HG02571 (cell line): ENCODE data around the gene CCL20.
"Not testable (repeated sequence)": the region's sequence is repeated elsewhere in the genome, so short reads cannot be mapped to it uniquely, and the experiment has no call there.

Experiments
- ATAC-seq: cut with Tn5 transposase; IDR thresholded peaks from one replicate; pipeline ENCODE4 v1.9.1; 2021; ENCODE audit warnings: mild to moderate bottlenecking, moderate library complexity; ENCODE audit not compliant: unreplicated experiment

CCL20 gene, protein sequence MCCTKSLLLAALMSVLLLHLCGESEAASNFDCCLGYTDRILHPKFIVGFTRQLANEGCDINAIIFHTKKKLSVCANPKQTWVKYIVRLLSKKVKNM

DNA sequence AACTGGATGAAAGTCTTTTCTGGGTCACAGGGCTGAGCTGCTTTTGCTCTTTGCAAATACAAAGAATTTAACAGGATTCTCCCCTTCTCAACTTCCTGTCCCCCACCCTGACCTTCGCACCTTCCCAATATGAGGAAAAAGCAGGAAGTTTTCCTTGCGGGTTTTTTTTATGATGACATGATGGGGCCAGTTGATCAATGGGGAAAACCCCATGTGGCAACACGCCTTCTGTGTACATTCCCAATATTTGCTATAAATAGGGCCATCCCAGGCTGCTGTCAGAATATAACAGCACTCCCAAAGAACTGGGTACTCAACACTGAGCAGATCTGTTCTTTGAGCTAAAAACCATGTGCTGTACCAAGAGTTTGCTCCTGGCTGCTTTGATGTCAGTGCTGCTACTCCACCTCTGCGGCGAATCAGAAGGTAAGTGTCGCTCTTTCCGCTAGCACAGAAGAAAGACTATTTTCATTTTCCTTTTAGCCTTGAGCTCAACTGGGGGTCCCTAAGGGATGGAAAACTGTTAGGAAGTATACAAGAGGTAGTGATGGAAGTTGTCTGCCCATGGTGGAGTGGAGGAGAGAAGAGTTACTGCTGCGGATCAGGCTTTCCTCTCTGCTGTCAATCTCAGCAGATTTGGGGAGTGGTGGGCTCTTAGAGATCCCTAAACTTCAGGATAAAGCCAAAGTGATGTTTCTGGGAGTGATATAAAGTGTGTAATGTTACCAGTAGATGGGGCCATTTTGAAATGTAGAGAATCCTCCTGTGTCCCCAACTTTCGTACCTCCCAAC, at the start of gene CCL20:
Gene CCL20, plus strand, starts transcription at position 281 of the 792 bp plus-strand sequence. Its CDS starts 70 bp downstream, at position 351.
- ATAC-seq = no peak

GRCh38 chr2:227765788-227766372, 47.8 kb upstream of the CCL20 start:
- ATAC-seq = no peak

- ATAC-seq = peak; percentile 98
These were observed 47.2 kb upstream of the CCL20 start for GRCh38 chr2:227766373-227766883.

DNA sequence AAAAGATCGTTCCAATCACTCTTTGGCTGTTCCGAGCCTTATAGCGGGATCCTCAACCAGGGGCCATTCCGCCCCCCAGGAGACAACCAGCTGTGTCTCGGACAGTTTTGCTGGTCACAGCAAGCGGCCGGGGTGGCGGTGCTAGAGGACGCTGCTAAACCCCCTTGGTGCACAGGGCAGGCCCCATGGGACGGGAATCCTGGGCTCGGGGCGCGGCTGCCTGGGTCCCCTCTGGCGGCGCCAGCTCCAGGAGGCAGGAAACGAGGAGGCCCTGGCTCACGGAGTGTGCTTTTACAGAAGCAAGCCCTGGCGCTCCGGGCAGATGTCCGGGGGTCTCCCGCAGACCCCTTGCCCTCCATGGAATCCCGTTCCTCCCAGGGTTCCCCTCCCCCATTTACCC, 45.8 kb upstream of the CCL20 start:
- ATAC-seq = no peak

- no peak for ATAC-seq
These were observed 41.4 kb upstream of the CCL20 start for GRCh38 chr2:227772197-227772661.

- ATAC-seq = no peak
These were observed 40.7 kb upstream of the CCL20 start for GRCh38 chr2:227772932-227773331.

DNA sequence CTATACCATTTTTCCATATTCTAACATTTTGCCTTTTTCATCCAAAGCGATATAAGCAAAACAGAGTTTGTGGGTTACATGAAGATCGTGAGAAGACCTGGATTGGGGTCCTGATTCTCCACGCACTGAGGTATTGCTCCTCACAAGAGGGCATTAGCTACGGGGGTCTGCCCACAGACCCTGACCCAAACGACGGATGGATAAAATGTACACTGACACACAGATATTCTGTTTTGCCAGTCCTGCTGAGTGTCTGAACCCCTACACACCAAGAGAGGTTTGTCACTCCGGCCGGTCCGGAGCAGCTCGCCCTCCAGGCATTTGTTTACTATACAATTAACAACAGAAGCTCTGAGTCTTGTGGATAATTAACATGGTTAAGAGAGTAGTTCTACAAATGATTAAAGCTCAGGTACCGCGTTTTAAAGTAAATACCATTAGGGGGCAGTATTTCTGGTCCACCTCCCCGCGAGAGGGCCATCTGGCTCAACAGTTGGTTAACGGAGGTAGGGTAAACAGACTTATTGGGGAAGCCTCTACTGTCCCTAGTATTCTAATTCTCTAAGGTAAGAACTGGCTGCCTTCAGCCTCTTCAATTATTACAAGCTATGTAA, 39.5 kb upstream of the CCL20 start:
- ATAC-seq = no peak

DNA sequence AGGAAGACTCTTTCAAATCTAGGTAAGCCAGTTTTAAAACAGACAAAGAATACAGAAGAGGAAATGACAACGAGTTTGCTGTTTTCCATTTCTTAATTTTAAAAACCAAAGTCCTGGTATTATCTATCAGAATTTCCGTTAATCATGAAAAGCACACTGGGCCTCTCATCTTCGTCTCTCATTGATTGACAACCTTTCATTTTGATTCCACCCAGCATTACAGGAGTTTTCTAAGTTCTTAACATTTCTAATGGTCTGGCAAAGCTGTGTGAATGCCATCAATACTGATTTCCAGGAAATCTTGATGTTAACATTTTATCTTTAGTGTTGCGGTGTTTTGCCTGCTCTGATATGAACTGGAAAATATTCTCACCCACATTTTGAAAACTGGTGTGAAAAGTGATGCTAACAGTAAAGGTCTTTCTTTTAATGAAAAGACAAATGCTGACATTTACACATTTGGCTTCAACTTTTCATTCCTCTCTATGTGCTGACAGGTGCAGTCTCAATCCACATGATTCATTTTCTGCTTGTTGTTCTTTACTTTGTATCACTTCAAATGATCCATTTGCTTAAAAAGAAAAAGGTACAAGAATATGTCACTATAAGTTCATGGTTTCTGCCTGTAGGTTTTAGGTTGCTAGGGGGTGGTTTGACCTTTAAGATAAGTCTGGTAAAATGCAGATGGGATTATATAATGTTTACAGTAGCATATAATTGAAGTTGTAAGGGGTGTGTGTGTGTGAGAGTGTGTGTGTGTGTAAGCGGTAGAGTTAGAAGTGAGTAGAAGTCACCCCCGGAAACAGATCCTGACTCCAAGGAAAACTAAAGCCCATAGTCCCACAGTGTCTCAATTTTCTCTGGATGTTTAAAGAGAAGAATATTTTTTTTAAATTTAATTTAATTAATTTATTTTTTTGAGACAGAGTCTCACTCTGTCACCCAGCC, 38.5 kb upstream of the CCL20 start:
- no peak for ATAC-seq

GRCh38 chr2:227780981-227781615, 32.5 kb upstream of the CCL20 start:
- no peak for ATAC-seq

GRCh38 chr2:227781841-227782240, 31.8 kb upstream of the CCL20 start:
- ATAC-seq = no peak

GRCh38 chr2:227782804-227783203, 30.8 kb upstream of the CCL20 start:
- no peak for ATAC-seq

GRCh38 chr2:227783404-227784138, 30.1 kb upstream of the CCL20 start:
- ATAC-seq = peak; percentile 99

DNA sequence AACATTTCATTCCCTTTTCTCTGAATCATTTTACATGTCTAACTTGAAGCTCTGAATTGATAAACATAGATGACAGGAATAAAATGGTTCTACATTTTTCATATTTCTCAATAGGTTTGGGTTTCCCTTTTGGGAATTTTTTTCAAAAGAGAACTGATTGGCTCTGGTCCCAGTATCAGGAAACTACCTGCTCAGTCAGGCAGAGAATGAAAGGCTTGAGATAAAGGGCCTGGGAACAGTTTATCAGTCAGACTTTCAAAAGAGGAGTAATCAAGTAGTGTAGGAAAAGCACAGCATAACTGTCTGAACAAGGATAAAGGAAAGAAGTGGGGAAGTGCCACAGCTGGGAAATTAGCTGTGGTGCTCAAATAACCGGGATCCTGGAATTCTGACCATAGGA, 28.3 kb upstream of the CCL20 start:
- ATAC-seq = no peak

- no peak for ATAC-seq
These were observed 25.1 kb upstream of the CCL20 start for GRCh38 chr2:227788561-227789018.

- ATAC-seq = peak; percentile 78
These were observed 23.8 kb upstream of the CCL20 start for GRCh38 chr2:227789803-227790202.

GRCh38 chr2:227793148-227793712, 20.4 kb upstream of the CCL20 start:
- ATAC-seq = no peak

DNA sequence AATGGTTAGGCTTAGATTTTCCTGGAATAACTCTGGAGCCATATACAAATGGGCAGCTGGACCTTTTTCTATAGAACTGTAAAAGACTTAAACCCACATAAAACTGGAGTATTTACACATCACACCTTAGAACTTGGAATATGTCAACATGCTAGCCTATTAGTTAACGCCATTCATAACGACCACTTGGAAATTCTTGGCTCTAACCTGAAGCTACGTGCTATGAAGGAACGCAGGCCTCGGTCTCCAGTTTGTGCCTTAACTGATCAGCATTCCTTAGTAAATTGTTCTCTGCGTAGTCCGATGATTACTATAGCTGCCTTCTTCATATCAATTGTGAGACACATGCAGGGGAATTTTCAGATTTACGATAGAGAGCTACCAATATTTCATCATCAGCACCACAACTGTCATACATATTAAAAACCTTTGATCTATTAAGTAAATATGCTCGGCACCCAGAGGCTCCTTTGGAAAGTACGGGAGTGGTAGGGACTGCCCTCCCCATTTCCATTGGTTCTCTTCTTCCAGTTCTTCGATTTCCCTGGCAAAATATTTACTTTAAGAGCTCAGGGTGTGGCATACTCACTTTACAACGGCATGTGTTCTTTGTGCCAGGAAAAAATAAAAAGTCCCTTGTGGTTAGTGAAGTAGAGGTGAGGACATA, 17.5 kb upstream of the CCL20 start:
- ATAC-seq = no peak

DNA sequence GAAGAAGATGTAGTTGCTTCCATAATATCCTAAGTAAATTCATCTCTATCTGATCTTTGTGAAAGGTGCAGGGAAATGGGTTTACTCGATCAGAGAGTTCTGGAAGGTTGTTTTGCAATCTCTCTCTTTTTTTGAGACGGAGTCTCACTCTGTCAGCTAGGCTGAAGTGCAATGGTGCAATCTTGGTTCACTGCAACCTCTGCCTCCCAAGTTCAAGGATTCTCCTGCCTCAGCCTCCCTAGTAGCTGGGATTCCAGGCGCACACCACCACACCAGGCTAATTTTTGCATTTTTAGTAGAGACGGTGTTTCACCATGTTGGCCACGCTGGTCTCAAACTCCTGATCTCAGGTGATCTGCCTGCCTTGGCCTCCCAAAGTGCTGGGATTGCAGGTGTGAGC, 16.9 kb upstream of the CCL20 start:
- ATAC-seq = not testable (repeated sequence)
